HUES64 (cell line): ENCODE results near the gene FILIP1.

Experiments
- H3K27ac ChIP-seq: 2 replicates; pipeline ENCODE4 v1.7.0; 2013; ENCODE audit warnings: low read depth, low read length, inconsistent platforms
- H3K27me3 ChIP-seq: 2 replicates; pipeline ENCODE4 v1.6.1; 2013; ENCODE audit warnings: mild to moderate bottlenecking, low read length; ENCODE audit not compliant: insufficient read depth
- H3K36me3 ChIP-seq: 2 replicates; pipeline ENCODE4 v1.6.1; 2013; ENCODE audit warnings: mild to moderate bottlenecking, low read length; ENCODE audit not compliant: insufficient read depth
- H3K4me1 ChIP-seq: 2 replicates; pipeline ENCODE4 v1.6.1; 2013; ENCODE audit warnings: mild to moderate bottlenecking, low read length, moderate library complexity; ENCODE audit not compliant: insufficient read depth
- H3K4me3 ChIP-seq: 2 replicates; pipeline ENCODE4 v1.5.1; 2013; ENCODE audit warnings: mild to moderate bottlenecking, low read length, moderate library complexity
- H3K9ac ChIP-seq: 2 replicates; pipeline ENCODE4 v1.6.1; 2013; ENCODE audit warnings: mild to moderate bottlenecking, low read depth, low read length
- H3K9me3 ChIP-seq: 2 replicates; pipeline ENCODE4 v1.6.1; 2013; ENCODE audit warnings: low read depth, low read length; ENCODE audit not compliant: insufficient read depth
- WGBS: fragments of 150-250, 120-280 bp; methylation state at CpG from one replicate; pipeline ENCODE4 v1.1.7; 2013; ENCODE audit warnings: missing lambda C conversion rate; 5-methylcytosine and 5-hydroxymethylcytosine counted together

The FILIP1 gene

GRCh38 chr6:75350808-75351207, 142.8 kb downstream of the FILIP1 start:
- H3K4me3 ChIP-seq, result no peak overlapping the region
- WGBS, result 94% methylated on average over 6 of the region's 6 CpGs
- no peaks in the 10 kb centered on the region for H3K36me3 ChIP-seq
- H3K27ac ChIP-seq, result no peak overlapping the region
- no peak overlapping the region for H3K9ac ChIP-seq
- H3K27me3 ChIP-seq, result no peaks in the 10 kb centered on the region
- H3K9me3 ChIP-seq, result no peaks in the 10 kb centered on the region
- peaks cover 40% of the 10 kb centered on the region for H3K4me1 ChIP-seq

GRCh38 chr6:75350156-75350555, 143.4 kb downstream of the FILIP1 start:
- Histone ChIP-seq H3K27ac (peak overlapping the region; percentile 65; the same call in 1 of the 2 replicates), H3K4me1 (peaks cover 47% of the 10 kb centered on the region), H3K36me3 (no peaks in the 10 kb centered on the region), H3K4me3 (peak overlapping the region; percentile 61), H3K27me3 (no peaks in the 10 kb centered on the region), H3K9me3 (no peaks in the 10 kb centered on the region), H3K9ac (peak overlapping the region; percentile 71; the same call in 1 of the 2 replicates)
- 42% methylated on average over 1 of the region's 3 CpGs for WGBS

GRCh38 chr6:75349262-75349984, 144.2 kb downstream of the FILIP1 start:
- peak overlapping the region; percentile 65 for H3K27ac ChIP-seq
- H3K9me3 ChIP-seq, result no peaks in the 10 kb centered on the region
- peaks cover 48% of the 10 kb centered on the region for H3K4me1 ChIP-seq
- H3K36me3 ChIP-seq, result no peaks in the 10 kb centered on the region
- peak overlapping the region; percentile 71 for H3K9ac ChIP-seq
- peak overlapping the region; percentile 61 for H3K4me3 ChIP-seq
- WGBS, result 1% methylated on average over 21 of the region's 24 CpGs
- no peaks in the 10 kb centered on the region for H3K27me3 ChIP-seq

GRCh38 chr6:75348882-75349261, 144.7 kb downstream of the FILIP1 start:
- Histone ChIP-seq H3K36me3 (no peaks in the 10 kb centered on the region), H3K9ac (peak overlapping the region; percentile 71; the same call in 1 of the 2 replicates), H3K4me1 (peaks cover 48% of the 10 kb centered on the region), H3K4me3 (peak overlapping the region; percentile 61), H3K27ac (peak overlapping the region; percentile 65; the same call in 1 of the 2 replicates), H3K27me3 (no peaks in the 10 kb centered on the region), H3K9me3 (no peaks in the 10 kb centered on the region)

- Histone ChIP-seq H3K27me3 (no peaks in the 10 kb centered on the region), H3K4me1 (peaks cover 48% of the 10 kb centered on the region), H3K9me3 (no peaks in the 10 kb centered on the region), H3K4me3 (no peak overlapping the region), H3K27ac (no peak overlapping the region), H3K36me3 (no peaks in the 10 kb centered on the region), H3K9ac (no peak overlapping the region)
- 100% methylated on average over 1 of the region's 2 CpGs for WGBS
Observed at GRCh38 chr6:75347898-75348610, 145.5 kb downstream of the FILIP1 start.

- Histone ChIP-seq H3K4me1 (peaks cover 34% of the 10 kb centered on the region), H3K9me3 (no peaks in the 10 kb centered on the region), H3K36me3 (no peaks in the 10 kb centered on the region), H3K27me3 (no peaks in the 10 kb centered on the region), H3K9ac (no peak overlapping the region), H3K4me3 (no peak overlapping the region), H3K27ac (no peak overlapping the region)
- 83% methylated on average over 9 of the region's 9 CpGs for WGBS
Observed at GRCh38 chr6:75345413-75345812, 148.2 kb downstream of the FILIP1 start.

- no peaks in the 10 kb centered on the region for H3K9me3 ChIP-seq
- H3K36me3 ChIP-seq, result no peaks in the 10 kb centered on the region
- no peak overlapping the region for H3K9ac ChIP-seq
- no peak overlapping the region for H3K27ac ChIP-seq
- H3K27me3 ChIP-seq, result no peaks in the 10 kb centered on the region
- H3K4me3 ChIP-seq, result no peak overlapping the region
- peaks cover 28% of the 10 kb centered on the region for H3K4me1 ChIP-seq
Observed at GRCh38 chr6:75344455-75344854, 149.1 kb downstream of the FILIP1 start.

- Histone ChIP-seq H3K36me3 (no peaks in the 10 kb centered on the region), H3K4me1 (peaks cover 27% of the 10 kb centered on the region), H3K9ac (no peak overlapping the region), H3K27ac (no peak overlapping the region), H3K27me3 (no peaks in the 10 kb centered on the region), H3K4me3 (no peak overlapping the region), H3K9me3 (no peaks in the 10 kb centered on the region)
Observed at GRCh38 chr6:75344021-75344420, 149.6 kb downstream of the FILIP1 start.

GRCh38 chr6:75337835-75338580, 155.6 kb downstream of the FILIP1 start:
- Histone ChIP-seq H3K9me3 (no peaks in the 10 kb centered on the region), H3K4me3 (no peak overlapping the region), H3K27ac (no peak overlapping the region), H3K9ac (no peak overlapping the region), H3K27me3 (no peaks in the 10 kb centered on the region), H3K36me3 (no peaks in the 10 kb centered on the region; the same call in 1 of the 2 replicates), H3K4me1 (peaks cover 54% of the 10 kb centered on the region)
- 61% methylated on average over 3 of the region's 4 CpGs for WGBS

- Histone ChIP-seq H3K4me1 (peaks cover 83% of the 10 kb centered on the region), H3K27me3 (no peaks in the 10 kb centered on the region), H3K9ac (peak overlapping the region; percentile 78), H3K4me3 (peak overlapping the region; percentile 56), H3K36me3 (no peaks in the 10 kb centered on the region; the same call in 1 of the 2 replicates), H3K27ac (peak overlapping the region; percentile 100), H3K9me3 (no peaks in the 10 kb centered on the region)
- WGBS, result 5% methylated on average over 4 of the region's 4 CpGs
Observed at GRCh38 chr6:75334266-75335040, 159.1 kb downstream of the FILIP1 start.
